Subcutaneous adipose tissue (tissue), 4 donors: Measurements from ENCODE around the gene SMAGP. TPM values are rescaled to one million over a fixed set of nuclear protein-coding genes. Genes with fewer than 3 reads are reported as not detected.

ENCODE experiments used
- total RNA-seq, 4 donors: library from RNA; depleted of rRNA; stranded (reverse); fragments of >200 nt; gene quantifications; one replicate each; pipeline ENCODE4 v1.1.0, GENCODE V29; 2016
- TF ChIP-seq, protein P1 (sequence below): fragments of 450-650 bp; IDR thresholded peaks from one replicate; pipeline ENCODE4 v1.5.1; 2016; ENCODE audit warnings: low read depth, mild to moderate bottlenecking, control low read depth, antibody characterized with exemption, moderate library complexity

The SMAGP gene
- total RNA-seq, 4 donors from 2014 or later, result 2.9 to 11.9 (median 3.5) TPM

DNA sequence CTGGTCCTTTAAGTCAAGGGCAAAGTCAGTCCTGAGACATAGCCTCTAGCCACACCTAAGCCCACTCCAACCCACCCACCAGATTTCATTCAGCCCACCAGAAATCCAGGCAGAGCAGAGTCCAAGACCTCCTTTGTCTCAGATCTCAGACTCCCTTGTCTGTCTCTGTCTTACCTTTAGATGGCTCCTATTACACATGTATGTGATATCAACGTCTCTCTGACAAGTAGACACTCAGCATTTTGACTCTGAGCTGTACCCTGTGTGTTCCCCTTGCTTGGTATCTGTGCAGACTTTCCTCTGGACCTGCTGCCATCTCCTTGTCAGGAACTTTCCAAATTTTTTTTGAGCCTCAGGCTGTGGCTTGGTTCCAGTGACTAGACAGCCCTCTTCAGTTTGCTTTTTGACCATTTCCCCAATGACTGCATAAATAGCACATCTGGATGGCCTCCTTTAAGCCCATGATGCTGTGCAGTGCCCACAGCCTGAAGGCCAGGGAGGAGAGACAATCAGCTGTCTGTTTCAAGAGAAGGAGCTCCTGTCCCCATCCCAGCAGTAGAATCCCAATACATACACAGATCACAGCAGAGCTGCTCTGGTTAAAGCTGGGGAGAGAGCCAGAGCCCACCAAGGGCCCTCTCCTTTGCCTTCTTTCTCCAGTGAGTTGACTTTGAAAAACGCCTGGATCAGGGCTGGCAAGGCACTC lies 59.4 kb downstream of the SMAGP start:
- TF ChIP-seq, protein P1, sequence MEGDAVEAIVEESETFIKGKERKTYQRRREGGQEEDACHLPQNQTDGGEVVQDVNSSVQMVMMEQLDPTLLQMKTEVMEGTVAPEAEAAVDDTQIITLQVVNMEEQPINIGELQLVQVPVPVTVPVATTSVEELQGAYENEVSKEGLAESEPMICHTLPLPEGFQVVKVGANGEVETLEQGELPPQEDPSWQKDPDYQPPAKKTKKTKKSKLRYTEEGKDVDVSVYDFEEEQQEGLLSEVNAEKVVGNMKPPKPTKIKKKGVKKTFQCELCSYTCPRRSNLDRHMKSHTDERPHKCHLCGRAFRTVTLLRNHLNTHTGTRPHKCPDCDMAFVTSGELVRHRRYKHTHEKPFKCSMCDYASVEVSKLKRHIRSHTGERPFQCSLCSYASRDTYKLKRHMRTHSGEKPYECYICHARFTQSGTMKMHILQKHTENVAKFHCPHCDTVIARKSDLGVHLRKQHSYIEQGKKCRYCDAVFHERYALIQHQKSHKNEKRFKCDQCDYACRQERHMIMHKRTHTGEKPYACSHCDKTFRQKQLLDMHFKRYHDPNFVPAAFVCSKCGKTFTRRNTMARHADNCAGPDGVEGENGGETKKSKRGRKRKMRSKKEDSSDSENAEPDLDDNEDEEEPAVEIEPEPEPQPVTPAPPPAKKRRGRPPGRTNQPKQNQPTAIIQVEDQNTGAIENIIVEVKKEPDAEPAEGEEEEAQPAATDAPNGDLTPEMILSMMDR, result no peak

DNA sequence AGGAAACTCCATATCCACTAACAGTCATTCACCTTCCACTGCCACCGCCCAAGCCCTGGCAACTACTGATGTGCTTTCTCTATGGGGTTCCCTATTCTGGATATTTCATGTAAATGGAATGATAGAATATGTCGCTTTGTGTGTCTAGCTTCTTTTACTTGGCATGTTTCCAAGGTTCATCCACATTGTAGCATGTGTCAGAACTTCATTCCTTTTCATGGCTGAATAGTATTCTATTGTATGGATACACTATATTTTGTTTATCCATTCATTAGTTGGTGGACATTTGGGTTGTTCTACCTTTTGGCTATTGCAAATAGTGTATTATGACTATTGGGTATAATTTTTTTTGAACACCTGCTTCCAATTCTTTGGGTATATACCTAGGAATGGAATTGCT lies 61.0 kb downstream of the SMAGP start:
- TF ChIP-seq, protein P1, result no peak

DNA sequence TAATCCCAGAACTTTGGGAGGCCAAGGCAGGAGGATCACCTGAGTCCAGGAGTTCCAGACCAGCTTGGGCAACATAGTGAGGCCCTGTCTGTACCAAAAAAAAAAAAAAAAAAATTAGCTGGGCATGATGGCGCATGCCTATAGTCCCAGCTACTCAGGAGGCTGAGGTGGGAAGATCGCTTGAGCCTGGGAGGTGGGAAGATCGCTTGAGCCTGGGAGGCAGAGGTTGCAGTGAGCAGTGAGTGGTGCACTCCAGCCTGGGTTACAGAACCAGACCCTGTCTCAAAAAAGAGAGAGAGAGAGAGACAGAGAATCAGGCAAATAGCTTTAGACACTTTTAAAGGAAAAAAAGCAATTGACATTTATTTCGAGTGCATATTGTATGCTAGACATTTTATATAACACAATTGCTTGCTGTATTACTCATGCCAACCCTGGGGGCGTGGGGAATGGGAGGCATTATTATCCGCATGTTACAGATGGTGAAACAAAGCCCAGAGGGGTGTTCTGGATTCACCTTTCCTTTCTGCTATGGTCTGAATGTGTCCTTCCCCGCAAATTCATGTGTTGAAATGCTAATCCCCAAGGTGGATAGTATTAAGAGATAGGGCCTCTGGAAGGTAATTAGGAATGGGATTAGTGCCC lies 62.1 kb downstream of the SMAGP start:
- TF ChIP-seq, protein P1, result no peak

DNA sequence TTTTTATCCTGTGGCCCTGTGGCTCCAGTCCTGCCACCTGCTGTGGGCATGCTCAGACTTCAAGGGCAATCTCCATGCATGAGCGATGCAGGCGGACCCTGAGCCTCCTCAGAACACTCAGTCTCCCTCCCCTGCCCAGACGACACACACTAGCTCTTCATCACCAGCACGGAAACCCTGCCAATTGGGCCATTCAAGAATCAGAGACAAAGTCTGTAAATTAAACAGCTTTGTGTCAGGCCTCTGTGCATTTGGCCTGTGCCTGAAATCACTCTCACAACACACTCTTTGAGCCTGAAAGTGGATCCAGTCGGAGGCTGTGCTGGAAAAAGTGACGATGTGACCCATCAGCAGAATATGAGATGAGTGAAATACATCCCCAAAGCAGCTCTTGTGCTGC lies 64.9 kb downstream of the SMAGP start:
- TF ChIP-seq, protein P1, result no peak

GRCh38 chr12:51202718-51203117 lies 67.5 kb downstream of the SMAGP start:
- TF ChIP-seq, protein P1, result no peak

GRCh38 chr12:51200806-51201205 lies 69.4 kb downstream of the SMAGP start:
- TF ChIP-seq, protein P1, result no peak

GRCh38 chr12:51200156-51200555 lies 70.1 kb downstream of the SMAGP start:
- TF ChIP-seq, protein P1, result no peak
